Naive thymus-derived CD8-positive, alpha-beta T cell (primary cell): ENCODE measurements around the gene SLC7A4. TPM values are rescaled to one million over a fixed set of nuclear protein-coding genes. Genes with fewer than 3 reads are reported as not detected.

Experiments used
- ATAC-seq, 2 donors: fragments of 150-1000 bp; cut with Tn5 transposase in 1 of 2; sonication (Bioruptor Pico), chemical (Tn5 transposase) in 1 of 2; 1 replicate in 1 of 2; 2 replicates in 1 of 2; pipeline ENCODE4 v1.10.0; 2021; ENCODE audit warnings: mild to moderate bottlenecking in 2 of 2, moderate library complexity in 2 of 2
- POLR2A ChIA-PET: fragments of 350-600 bp; sonication (Branson Sonifier 250); formaldehyde crosslinking; loops from one replicate; lab custom pipeline; 2021; ENCODE audit warnings: antibody characterized with exemption; lab: Charles Lee
- DNase-seq, 10 donors: peaks; one replicate each; pipeline versions ENCODE4 v3.0.0 to v3.0.0-alpha.2; 2020 to 2022
- H3K27ac Mint-ChIP-seq, 10 donors: one replicate each; pipeline ENCODE4 v1.8.0; 2020 to 2022; ENCODE audit warnings: mild to moderate bottlenecking in 10 of 10, mixed read lengths in 10 of 10, moderate library complexity in 4 of 10, inconsistent platforms in 1 of 10
- H3K27me3 Mint-ChIP-seq, 5 donors: one replicate each; pipeline ENCODE4 v1.8.0; 2021 to 2022; ENCODE audit warnings: mixed read lengths in 5 of 5
- H3K36me3 Mint-ChIP-seq, 3 donors: one replicate each; pipeline ENCODE4 v1.8.0; 2020 to 2022; ENCODE audit warnings: mixed read lengths in 3 of 3, mild to moderate bottlenecking in 2 of 3, inconsistent platforms in 1 of 3
- H3K4me1 Mint-ChIP-seq, 4 donors: one replicate each; pipeline ENCODE4 v1.8.0; 2021 to 2022; ENCODE audit warnings: mixed read lengths in 4 of 4
- H3K4me3 Mint-ChIP-seq, 10 donors: one replicate each; pipeline ENCODE4 v1.8.0; 2020 to 2022; ENCODE audit warnings: mild to moderate bottlenecking in 10 of 10, mixed read lengths in 10 of 10, moderate library complexity in 6 of 10, inconsistent platforms in 1 of 10
- H3K9me3 Mint-ChIP-seq, 9 donors: one replicate each; pipeline ENCODE4 v1.8.0; 2020 to 2022; ENCODE audit warnings: mixed read lengths in 9 of 9, mild to moderate bottlenecking in 3 of 9, inconsistent platforms in 1 of 9, moderate library complexity in 1 of 9
- microRNA-seq: library from miRNA; unstranded; fragments of <30 nt; microRNA quantifications from one replicate; pipeline ENCODE4 v1.2.0, GENCODE V29; 2022; ENCODE audit warnings: borderline microRNAs expressed
- polyA plus RNA-seq, 3 donors: library from polyadenylated mRNA; unstranded; fragments of 300-500 nt; fragmentation: Illumina TruSeq; gene quantifications; one replicate each; pipeline ENCODE4 v1.2.3, GENCODE V29; 2021
- total RNA-seq, 8 experiments: library from RNA in 2 of 8; stranded (reverse) in 2 of 8; gene quantifications; one replicate each; pipeline ENCODE4 v1.2.3 and lab custom pipeline; 2021 to 2026

Gene SLC7A4
- total and polyA plus RNA-seq, 5 experiments from 2014 or later, result 0.69 to 1.4 (median 1.2) TPM

DNA sequence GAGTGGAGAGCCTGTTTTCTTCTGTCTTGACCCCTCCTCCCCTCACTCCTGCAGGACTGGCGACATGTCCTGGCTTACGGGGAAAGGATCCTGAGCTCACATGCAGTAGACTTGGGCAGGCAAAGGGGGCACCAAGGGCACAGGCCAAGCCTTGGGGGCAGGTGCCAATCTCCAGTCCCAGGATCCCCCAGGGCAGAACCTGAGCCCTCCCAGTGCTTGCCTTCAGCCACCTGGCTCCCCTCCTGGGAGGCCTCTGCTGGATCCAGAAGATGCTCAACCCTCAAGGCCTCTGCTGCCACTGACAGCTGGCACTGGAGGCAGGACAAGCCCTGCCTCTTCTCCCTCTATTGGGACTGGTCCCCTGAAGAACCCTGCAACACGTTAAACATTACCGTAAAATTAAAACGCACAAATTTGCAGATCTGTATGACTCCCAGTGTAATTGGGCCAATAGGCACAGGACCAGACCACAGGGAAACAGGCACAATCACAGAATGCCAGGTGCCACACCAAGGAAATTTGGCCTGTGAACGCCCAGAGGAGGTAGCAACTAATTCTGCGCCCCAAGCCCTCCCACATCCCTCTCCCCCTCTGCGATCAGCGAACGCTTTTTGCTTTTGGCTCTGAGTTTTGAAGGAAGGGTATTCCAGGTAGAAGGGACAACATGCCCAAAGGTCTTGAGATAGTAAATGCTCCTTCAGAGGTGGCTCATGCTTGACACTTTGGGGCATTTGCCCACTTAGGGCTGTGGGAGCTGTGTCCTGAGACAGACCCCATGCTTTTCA lies 51.2 kb downstream of the SLC7A4 start:
- H3K27me3 Mint-ChIP-seq, result peaks cover 0 to 1% (median 0%) of the 10 kb centered on the region in 5 donors
- ATAC-seq, result no peak
- H3K9me3 Mint-ChIP-seq, result peaks cover 0 to 4% (median 0%) of the 10 kb centered on the region in 9 donors
- peak in 1 of 10 donors; percentile 53 for DNase-seq
- POLR2A ChIA-PET, result interaction anchor here (1.2 to 4.3 kb wide), 5 partner anchors 10 to 40 kb away, joined by 3 to 78 read pairs (median 6); partner anchors contain the start of gene THAP7
- H3K27ac Mint-ChIP-seq, result peak overlapping the region; percentile 84 to 95 (median 92)
- peak overlapping the region; percentile 86 to 97 (median 94) for H3K4me3 Mint-ChIP-seq
- H3K36me3 Mint-ChIP-seq, result peaks cover 0 to 5% (median 0%) of the 10 kb centered on the region in 3 donors
- peaks cover 28 to 52% (median 49%) of the 10 kb centered on the region in 4 donors for H3K4me1 Mint-ChIP-seq

DNA sequence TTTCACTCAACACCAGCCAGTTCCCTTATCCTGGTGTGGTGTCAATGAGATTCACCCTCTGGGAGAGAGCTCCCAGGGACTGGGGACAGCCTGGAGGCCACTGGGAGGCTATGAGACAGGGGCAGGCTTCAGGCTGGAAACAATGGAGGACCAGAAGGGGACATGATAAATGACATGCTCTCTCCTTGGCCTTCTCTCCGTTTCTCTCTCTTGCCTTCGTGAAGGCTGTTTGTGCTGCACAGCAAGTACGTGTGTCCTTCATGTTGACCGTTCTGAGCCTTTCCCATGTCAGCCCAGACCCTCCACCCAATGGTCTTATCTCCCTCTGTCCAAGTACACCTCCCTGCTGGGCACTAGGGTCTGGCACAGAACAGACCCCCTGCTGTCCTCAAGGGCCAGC lies 51.8 kb downstream of the SLC7A4 start:
- peak overlapping the region in 8 of 10 donors; percentile 18 to 94 (median 82) for H3K27ac Mint-ChIP-seq
- peaks cover 0 to 4% (median 0%) of the 10 kb centered on the region in 9 donors for H3K9me3 Mint-ChIP-seq
- peak overlapping the region in 9 of 10 donors; percentile 83 to 97 (median 93) for H3K4me3 Mint-ChIP-seq
- peaks cover 28 to 52% (median 49%) of the 10 kb centered on the region in 4 donors for H3K4me1 Mint-ChIP-seq
- DNase-seq, result no peak
- H3K27me3 Mint-ChIP-seq, result peaks cover 0 to 4% (median 0%) of the 10 kb centered on the region in 5 donors
- ATAC-seq, result no peak
- POLR2A ChIA-PET, result interaction anchor here (2.4 to 4.3 kb wide), 2 partner anchors 10 to 22 kb away, joined by 12 to 78 read pairs; partner anchors contain the start of gene THAP7
- peaks cover 0 to 2% (median 0%) of the 10 kb centered on the region in 3 donors for H3K36me3 Mint-ChIP-seq

DNA sequence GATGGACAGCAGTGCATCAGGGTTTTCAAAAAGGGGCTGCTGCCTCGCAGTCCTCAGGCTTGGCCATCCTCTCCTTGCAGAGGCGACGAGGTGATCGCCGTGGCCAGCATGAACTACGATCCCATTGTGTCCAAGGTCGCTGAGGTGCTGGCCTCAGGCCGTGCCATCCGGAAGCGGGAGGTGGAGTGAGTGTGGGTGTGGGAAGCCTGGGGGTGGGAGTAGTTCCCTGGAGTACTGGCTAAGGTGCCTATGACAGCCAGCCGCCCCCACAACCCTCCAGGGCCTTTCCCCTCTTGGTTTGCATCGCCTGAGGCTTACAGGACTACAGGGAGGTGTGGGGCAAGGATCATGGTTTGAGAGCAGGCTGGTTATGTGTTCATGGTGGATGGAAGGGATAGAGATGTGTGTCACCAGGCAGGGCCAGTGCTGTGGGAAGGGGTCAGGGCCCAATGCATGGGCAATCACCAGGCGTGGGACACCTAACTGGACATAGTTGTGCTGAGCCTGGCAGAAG lies 52.4 kb downstream of the SLC7A4 start:
- Mint-ChIP-seq H3K36me3 (peaks cover 0 to 2% (median 0%) of the 10 kb centered on the region in 3 donors), H3K27ac (peak overlapping the region in 9 of 10 donors; percentile 47 to 94 (median 74)), H3K9me3 (peaks cover 0 to 4% (median 0%) of the 10 kb centered on the region in 9 donors), H3K27me3 (peaks cover 0 to 4% (median 0%) of the 10 kb centered on the region in 5 donors), H3K4me3 (peak overlapping the region in 7 of 10 donors; percentile 8 to 97 (median 86)), H3K4me1 (peaks cover 28 to 50% (median 49%) of the 10 kb centered on the region in 4 donors)
- no peak for ATAC-seq
- no peak for DNase-seq
- POLR2A ChIA-PET, result interaction anchor here (4.3 kb wide), 1 partner anchor 22 kb away, joined by 78 read pairs; the partner anchor contains the start of gene THAP7

DNA sequence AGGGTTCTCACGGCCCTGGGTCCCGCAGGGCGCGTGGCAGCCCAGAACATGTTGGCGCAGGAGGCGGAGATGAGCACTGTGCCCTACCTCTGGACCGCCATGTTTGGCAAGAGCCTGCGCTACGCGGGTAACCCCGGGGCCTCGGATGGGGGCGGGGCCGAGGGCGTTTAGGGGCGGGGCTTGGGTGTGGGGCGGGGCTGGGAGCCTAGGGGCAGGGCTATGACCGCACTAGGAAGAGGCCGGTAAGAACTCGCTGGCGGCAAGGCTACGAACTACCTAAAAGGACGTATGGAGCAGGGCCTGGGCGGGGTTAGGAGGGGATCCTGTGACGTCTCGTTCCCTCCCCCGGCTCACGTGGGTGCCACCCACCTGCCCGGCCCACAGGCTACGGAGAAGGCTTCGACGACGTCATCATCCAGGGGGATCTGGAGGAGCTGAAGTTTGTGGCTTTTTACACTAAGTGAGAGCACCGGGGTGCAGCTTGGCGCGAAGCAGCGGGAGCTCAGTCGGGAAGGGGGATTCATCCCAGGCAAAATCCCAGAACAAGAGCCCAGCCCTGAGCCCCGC lies 53.0 kb downstream of the SLC7A4 start:
- peaks cover 0 to 4% (median 0%) of the 10 kb centered on the region in 9 donors for H3K9me3 Mint-ChIP-seq
- H3K36me3 Mint-ChIP-seq, result no peaks in the 10 kb centered on the region
- peaks cover 0 to 4% (median 0%) of the 10 kb centered on the region in 5 donors for H3K27me3 Mint-ChIP-seq
- H3K4me3 Mint-ChIP-seq, result peak overlapping the region; percentile 64 to 86 (median 80)
- H3K27ac Mint-ChIP-seq, result peak overlapping the region; percentile 60 to 95 (median 90)
- ATAC-seq (peak; percentile 64 to 79), DNase-seq (peak in 9 of 10 donors; percentile 42 to 83 (median 72))
- POLR2A ChIA-PET, result interaction anchor here (4.3 kb wide), 1 partner anchor 23 kb away, joined by 78 read pairs; the partner anchor contains the start of gene THAP7
- peaks cover 28 to 50% (median 49%) of the 10 kb centered on the region in 4 donors for H3K4me1 Mint-ChIP-seq

Small RNA genes within 50 kb of the gene (microRNA-seq; reads per million reads assigned to microRNA genes)
- not detected for gene MIR649

Other genes with a start within 250 kb of the SLC7A4 start
- 100 to 1,000 TPM; 148 to 158 TPM for gene PI4KA, start 173.8 kb downstream of the SLC7A4 start, total RNA-seq
- gene PI4KA, start 173.8 kb downstream of the SLC7A4 start, polyA plus RNA-seq, result 10 to 100 TPM; 34.4 to 69.6 (median 50.0) TPM
- 10 to 100 TPM; 22.5 to 25.1 TPM for gene SNAP29, start 173.6 kb downstream of the SLC7A4 start, total RNA-seq
- 10 to 100 TPM; 18.2 to 20.8 (median 18.9) TPM for gene SNAP29, start 173.6 kb downstream of the SLC7A4 start, polyA plus RNA-seq
- gene CRKL, start 115.2 kb downstream of the SLC7A4 start, total RNA-seq, result 10 to 100 TPM; 75.1 to 79.0 TPM
- gene CRKL, start 115.2 kb downstream of the SLC7A4 start, polyA plus RNA-seq, result 10 to 100 TPM; 39.0 to 53.8 (median 40.1) TPM
- gene AIFM3, start 65.3 kb downstream of the SLC7A4 start, total RNA-seq, result 1 to 10 TPM in 1 of 2 experiments, under 1 TPM in 1; 0.47 to 1.3 TPM
- gene AIFM3, start 65.3 kb downstream of the SLC7A4 start, polyA plus RNA-seq, result under 1 TPM; 0.16 to 0.53 (median 0.32) TPM
- gene LZTR1, start 50.3 kb downstream of the SLC7A4 start, total RNA-seq, result 100 to 1,000 TPM in 1 of 2 experiments, 10 to 100 TPM in 1; 92.9 to 103 TPM
- gene LZTR1, start 50.3 kb downstream of the SLC7A4 start, polyA plus RNA-seq, result 10 to 100 TPM in 2 of 3 donors, 1 to 10 TPM in 1; 8.6 to 14.5 (median 12.3) TPM
- 10 to 100 TPM; 68.5 to 70.5 TPM for gene THAP7, start 30.4 kb downstream of the SLC7A4 start, total RNA-seq
- gene THAP7, start 30.4 kb downstream of the SLC7A4 start, polyA plus RNA-seq, result 10 to 100 TPM; 31.7 to 55.5 (median 41.1) TPM
- 1 to 10 TPM; 2.7 to 4.5 TPM for gene P2RX6, start 17.4 kb downstream of the SLC7A4 start, total RNA-seq
- gene P2RX6, start 17.4 kb downstream of the SLC7A4 start, polyA plus RNA-seq, result 1 to 10 TPM in 1 of 3 donors, under 1 TPM in 2; 0.25 to 1.1 (median 0.74) TPM
- gene LRRC74B, start 13.4 kb upstream of the SLC7A4 start, total RNA-seq, result under 1 TPM in 1 of 2 experiments, not detected in 1; 0.11 TPM
- gene LRRC74B, start 13.4 kb upstream of the SLC7A4 start, polyA plus RNA-seq, result not detected